Right atrium auricular region (tissue), 2 donors: ENCODE data around the gene XKR7. TPM values are rescaled to one million over a fixed set of nuclear protein-coding genes. Genes with fewer than 3 reads are reported as not detected.
"Not testable (repeated sequence)": the region's sequence is repeated elsewhere in the genome, so short reads cannot be mapped to it uniquely, and the experiment has no call there.

ENCODE experiments used
- DNase-seq: peaks from one replicate; pipeline ENCODE4 v3.0.0-alpha.2; 2019; ENCODE audit warnings: low spot score
- H3K27ac ChIP-seq, 2 donors: fragments of 200-600 bp; sonication (generic); 1 replicate in 1 of 2; 2 replicates in 1 of 2; pipeline ENCODE4 v1.5.1; 2016 to 2019
- H3K27me3 ChIP-seq, 2 donors: fragments of 200-600 bp; sonication (generic); one replicate each; pipeline versions ENCODE4 v1.5.1 to v1.6.0; 2017 to 2019
- H3K36me3 ChIP-seq: fragments of 200-600 bp; sonication (generic); one replicate; pipeline ENCODE4 v1.5.1; 2016
- H3K4me1 ChIP-seq, 2 donors: fragments of 200-600 bp; sonication (generic); one replicate each; pipeline versions ENCODE4 v1.5.1 to v1.6.0; 2017 to 2019
- H3K4me3 ChIP-seq, 2 donors: fragments of 200-600 bp; sonication (generic); 1 replicate in 1 of 2; 2 replicates in 1 of 2; pipeline ENCODE4 v1.5.1; 2017 to 2019; ENCODE audit warnings: mild to moderate bottlenecking in 1 of 2, moderate library complexity in 1 of 2
- H3K9me3 ChIP-seq, 2 donors: fragments of 200-600 bp; sonication (generic); one replicate each; pipeline ENCODE4 v1.5.1; 2019
- total RNA-seq, 2 donors: library from RNA; depleted of rRNA; stranded (reverse); fragments of >200 nt; gene quantifications; one replicate each; pipeline ENCODE4 v1.1.0, GENCODE V29; 2016
- TF ChIP-seq, protein P1 (sequence below), 2 donors: fragments of 200-600 bp; sonication (generic); IDR thresholded peaks; one replicate each; pipeline ENCODE4 v1.5.1; 2019; ENCODE audit warnings: antibody characterized with exemption in 2 of 2

Gene XKR7
- total RNA-seq, 2 donors from 2014 or later, result not detected

DNA sequence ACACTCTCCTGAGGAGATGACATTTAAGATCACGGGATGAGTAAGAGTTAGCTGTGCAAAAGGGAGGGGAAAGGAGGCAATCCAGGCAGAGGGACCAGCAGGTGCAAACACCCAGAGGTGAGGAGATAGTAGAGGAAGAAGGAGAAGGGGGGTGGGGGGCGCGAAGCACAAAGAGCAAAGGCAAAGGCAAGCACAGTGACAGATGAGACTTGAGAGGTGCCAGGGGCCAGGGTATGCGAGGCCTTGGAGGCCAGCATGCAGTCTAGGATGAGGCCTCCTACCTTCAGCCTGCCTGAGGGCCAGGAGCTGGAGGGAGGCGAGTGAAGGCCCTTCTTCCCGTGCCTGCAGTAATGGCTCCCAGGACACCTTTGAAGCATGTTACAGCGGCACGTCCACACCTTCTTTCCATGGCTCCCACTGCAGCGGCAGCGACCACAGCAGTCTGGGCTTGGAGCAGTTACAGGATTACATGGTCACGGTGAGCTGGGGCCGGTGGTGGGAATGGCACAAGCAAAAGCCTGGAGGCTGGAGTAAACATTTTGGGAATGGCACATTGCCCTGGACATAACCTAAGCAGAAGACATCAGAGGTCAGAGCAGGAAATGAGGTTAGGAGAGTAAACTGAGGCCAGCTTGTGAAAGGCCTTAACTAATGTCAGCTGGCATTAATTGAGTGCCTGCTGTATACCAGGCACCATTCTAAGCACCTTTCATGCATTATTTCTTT is 60.9 kb downstream of the XKR7 start:
- Histone ChIP-seq H3K27ac (no peak overlapping the region), H3K27me3 (no peaks in the 10 kb centered on the region), H3K9me3 (no peaks in the 10 kb centered on the region), H3K4me1 (peaks cover 0 to 9% of the 10 kb centered on the region in 2 donors), H3K36me3 (no peaks in the 10 kb centered on the region), H3K4me3 (no peak overlapping the region)
- TF ChIP-seq, protein P1, sequence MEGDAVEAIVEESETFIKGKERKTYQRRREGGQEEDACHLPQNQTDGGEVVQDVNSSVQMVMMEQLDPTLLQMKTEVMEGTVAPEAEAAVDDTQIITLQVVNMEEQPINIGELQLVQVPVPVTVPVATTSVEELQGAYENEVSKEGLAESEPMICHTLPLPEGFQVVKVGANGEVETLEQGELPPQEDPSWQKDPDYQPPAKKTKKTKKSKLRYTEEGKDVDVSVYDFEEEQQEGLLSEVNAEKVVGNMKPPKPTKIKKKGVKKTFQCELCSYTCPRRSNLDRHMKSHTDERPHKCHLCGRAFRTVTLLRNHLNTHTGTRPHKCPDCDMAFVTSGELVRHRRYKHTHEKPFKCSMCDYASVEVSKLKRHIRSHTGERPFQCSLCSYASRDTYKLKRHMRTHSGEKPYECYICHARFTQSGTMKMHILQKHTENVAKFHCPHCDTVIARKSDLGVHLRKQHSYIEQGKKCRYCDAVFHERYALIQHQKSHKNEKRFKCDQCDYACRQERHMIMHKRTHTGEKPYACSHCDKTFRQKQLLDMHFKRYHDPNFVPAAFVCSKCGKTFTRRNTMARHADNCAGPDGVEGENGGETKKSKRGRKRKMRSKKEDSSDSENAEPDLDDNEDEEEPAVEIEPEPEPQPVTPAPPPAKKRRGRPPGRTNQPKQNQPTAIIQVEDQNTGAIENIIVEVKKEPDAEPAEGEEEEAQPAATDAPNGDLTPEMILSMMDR (IDR thresholded peaks at IDR 0.05), result no peak
- DNase-seq, result no peak

DNA sequence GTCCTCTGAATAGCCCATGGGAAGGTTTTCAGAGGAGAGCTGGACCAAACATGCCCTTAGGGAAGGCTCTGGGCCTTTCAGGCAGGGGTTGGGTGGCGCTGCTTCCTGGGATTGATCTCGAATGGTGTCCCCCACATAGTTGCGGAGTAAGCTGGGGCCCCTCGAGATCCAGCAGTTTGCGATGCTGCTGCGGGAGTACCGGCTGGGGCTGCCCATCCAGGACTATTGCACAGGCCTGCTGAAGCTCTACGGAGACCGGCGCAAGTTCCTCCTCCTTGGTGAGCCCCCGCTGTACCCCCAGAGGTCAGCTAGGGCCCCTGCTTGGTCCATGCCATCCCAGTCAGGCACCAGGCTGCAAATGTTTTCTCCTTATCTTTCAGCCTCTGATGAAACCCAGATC is 61.6 kb downstream of the XKR7 start:
- Histone ChIP-seq H3K4me1 (peaks cover 0 to 9% of the 10 kb centered on the region in 2 donors), H3K36me3 (no peaks in the 10 kb centered on the region), H3K27me3 (no peaks in the 10 kb centered on the region)

DNA sequence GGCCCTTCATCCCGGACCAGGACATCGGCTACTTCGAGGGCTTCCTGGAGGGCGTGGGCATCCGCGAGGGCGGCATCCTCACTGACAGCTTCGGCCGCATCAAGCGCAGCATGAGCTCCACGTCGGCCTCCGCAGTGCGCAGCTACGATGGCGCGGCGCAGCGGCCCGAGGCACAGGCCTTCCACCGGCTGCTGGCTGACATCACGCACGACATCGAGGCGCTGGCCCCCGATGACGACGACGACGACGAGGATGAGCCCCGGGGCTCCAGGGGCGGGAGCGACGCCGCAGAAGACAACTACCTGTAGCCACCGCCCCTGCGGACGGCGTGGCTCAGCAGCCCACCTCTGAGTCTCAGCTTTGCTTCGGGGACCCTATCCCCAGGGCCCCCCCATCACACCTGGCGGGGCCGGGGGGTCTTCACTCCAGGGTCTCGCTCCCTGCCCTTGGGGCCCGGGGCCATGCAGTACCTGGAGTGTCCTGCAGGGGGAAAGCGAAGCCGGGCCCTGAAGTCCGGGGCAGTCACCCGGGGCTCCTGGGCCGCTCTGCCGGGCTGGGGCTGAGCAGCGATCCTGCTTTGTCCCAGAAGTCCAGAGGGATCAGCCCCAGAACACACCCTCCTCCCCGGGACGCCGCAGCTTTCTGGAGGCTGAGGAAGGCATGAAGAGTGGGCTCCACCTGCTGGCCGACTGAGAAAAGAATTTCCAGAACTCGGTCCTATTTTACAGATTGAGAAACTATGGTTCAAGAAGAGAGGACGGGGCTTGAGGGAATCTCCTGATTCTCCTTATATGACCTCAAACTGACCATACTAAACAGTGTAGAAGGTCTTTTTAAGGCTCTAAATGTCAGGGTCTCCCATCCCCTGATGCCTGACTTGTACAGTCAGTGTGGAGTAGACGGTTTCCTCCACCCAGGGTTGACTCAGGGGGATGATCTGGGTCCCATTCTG is 63.3 kb downstream of the XKR7 start:
- Histone ChIP-seq H3K27ac (no peak overlapping the region), H3K36me3 (no peaks in the 10 kb centered on the region), H3K4me3 (peak overlapping the region in 1 of 2 donors; percentile 35), H3K4me1 (peaks cover 0 to 9% of the 10 kb centered on the region in 2 donors), H3K9me3 (no peaks in the 10 kb centered on the region), H3K27me3 (no peaks in the 10 kb centered on the region)
- TF ChIP-seq, protein P1 (IDR thresholded peaks at IDR 0.05), result peak; percentile 80 to 91
- peak; percentile 71 for DNase-seq

More for the DNA sequence above, 61.6 kb downstream of the XKR7 start:
- TF ChIP-seq, protein P1 (IDR thresholded peaks at IDR 0.05), result no peak
- Histone ChIP-seq H3K27ac (no peak overlapping the region), H3K4me3 (no peak overlapping the region), H3K9me3 (no peaks in the 10 kb centered on the region)
- DNase-seq, result no peak

DNA sequence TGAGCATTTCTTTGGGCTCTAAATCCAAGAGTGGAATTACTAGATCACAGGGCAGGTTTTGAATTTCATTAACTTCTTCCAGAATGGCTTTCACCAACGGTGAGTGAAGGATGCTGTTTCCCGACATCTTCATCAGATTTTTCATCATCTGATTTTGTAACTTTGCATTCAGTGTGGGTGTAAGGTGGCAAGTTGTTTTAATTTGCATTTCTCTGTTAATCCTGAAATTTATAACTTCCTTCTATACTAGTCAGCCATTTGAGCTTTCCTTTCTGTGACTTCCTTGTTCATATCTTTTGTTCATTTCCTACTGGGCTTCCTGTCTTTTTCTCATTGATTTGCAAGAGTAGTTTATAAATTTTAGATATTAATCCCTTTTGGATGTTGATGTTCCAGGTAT is 65.4 kb downstream of the XKR7 start:
- peaks cover 0 to 5% of the 10 kb centered on the region in 2 donors for H3K9me3 ChIP-seq
- peaks cover 0 to 9% of the 10 kb centered on the region in 2 donors for H3K4me1 ChIP-seq
- TF ChIP-seq, protein P1 (IDR thresholded peaks at IDR 0.05), result no peak
- no peaks in the 10 kb centered on the region for H3K27me3 ChIP-seq
- no peaks in the 10 kb centered on the region for H3K36me3 ChIP-seq
- no peak for DNase-seq
- H3K4me3 ChIP-seq, result no peak overlapping the region
- no peak overlapping the region for H3K27ac ChIP-seq

DNA sequence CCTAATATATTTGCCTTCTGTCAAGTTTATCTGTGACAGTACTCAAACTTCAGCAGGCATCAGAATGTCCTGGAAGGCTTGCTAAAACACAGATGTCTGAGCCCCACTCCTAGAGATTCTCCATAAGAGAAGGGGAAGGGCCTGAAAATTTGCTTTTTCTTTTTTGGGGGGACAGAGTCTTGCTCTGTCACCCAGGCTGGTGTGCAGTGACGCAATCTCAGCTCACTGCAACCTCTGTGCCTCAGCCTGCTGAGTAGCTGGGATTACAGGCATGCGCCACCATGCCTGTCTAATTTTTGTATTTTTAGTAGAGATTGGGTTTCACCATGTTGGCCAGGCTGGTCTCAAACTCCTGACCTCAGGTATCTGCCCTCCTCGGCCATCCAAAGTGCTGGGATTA is 65.8 kb downstream of the XKR7 start:
- not testable (repeated sequence) for H3K27ac ChIP-seq, H3K4me1 ChIP-seq, DNase-seq, H3K9me3 ChIP-seq, H3K4me3 ChIP-seq, H3K27me3 ChIP-seq, H3K36me3 ChIP-seq
